NCI-H1417 treated with DMSO at 0.1 percent for 48 hours (cell line): ENCODE data around the gene GPR137C.

Source experiments
- DNase-seq: peaks from one replicate; lab custom pipeline; 2025; lab: John Stamatoyannopoulos, UW

GPR137C gene

GRCh38 chr14:52552063-52552988 is at the start of gene GPR137C, which contains the start of gene TXNDC16:
Gene GPR137C (plus strand): TSS chr14:52552836. CDS start chr14:52553148, 312 bp downstream.
Gene TXNDC16 (minus strand): TSS chr14:52552505. CDS start chr14:52543557, 8,948 bp downstream.
- peak; percentile 99 for DNase-seq

GRCh38 chr14:52513249-52513648 is 39.4 kb upstream of the GPR137C start:
- no peak for DNase-seq

- DNase-seq = no peak
Observed at GRCh38 chr14:52514046-52514811, 38.4 kb upstream of the GPR137C start.

- no peak for DNase-seq
Observed at GRCh38 chr14:52522033-52522432, 30.6 kb upstream of the GPR137C start.

- no peak for DNase-seq
Observed at GRCh38 chr14:52522581-52523345, 29.9 kb upstream of the GPR137C start.

GRCh38 chr14:52527052-52527451 is 25.6 kb upstream of the GPR137C start:
- DNase-seq = no peak

GRCh38 chr14:52531481-52531880 is 21.2 kb upstream of the GPR137C start:
- DNase-seq = no peak

GRCh38 chr14:52536269-52536668 is 16.4 kb upstream of the GPR137C start:
- no peak for DNase-seq

- DNase-seq = no peak
Observed at GRCh38 chr14:52538623-52539022, 14.0 kb upstream of the GPR137C start.

- no peak for DNase-seq
Observed at GRCh38 chr14:52545584-52546317, 6.9 kb upstream of the GPR137C start.

GRCh38 chr14:52546318-52546670 is 6.3 kb upstream of the GPR137C start:
- DNase-seq = no peak

- DNase-seq = no peak
Observed at GRCh38 chr14:52547027-52547426, 5.6 kb upstream of the GPR137C start.

GRCh38 chr14:52547526-52547925 is 5.1 kb upstream of the GPR137C start:
- DNase-seq = no peak

- no peak for DNase-seq
Observed at GRCh38 chr14:52550661-52551060, 2.0 kb upstream of the GPR137C start.

GRCh38 chr14:52551205-52551604 is 1.4 kb upstream of the GPR137C start:
- DNase-seq = no peak

GRCh38 chr14:52551696-52552062 is 957 bp upstream of the GPR137C start:
- peak; percentile 34 for DNase-seq

GRCh38 chr14:52553002-52553670 is 500 bp downstream of the GPR137C start:
- DNase-seq = no peak

GRCh38 chr14:52553671-52554575 is 1.3 kb downstream of the GPR137C start:
- DNase-seq = peak; percentile 69

GRCh38 chr14:52558688-52559087 is 6.1 kb downstream of the GPR137C start:
- DNase-seq = no peak

GRCh38 chr14:52563120-52563519 is 10.5 kb downstream of the GPR137C start:
- no peak for DNase-seq
